Colon (tissue), 2 donors: ENCODE results near the gene AMPD3.

Source experiments
- FAIRE-seq: peaks from 2 replicates; lab custom pipeline; 2012; peaks lifted over from hg19 to GRCh38; lab: Jason Lieb, UNC
- donor health status: control.
- donor health status: control.

Gene AMPD3

GRCh38 chr11:10488934-10489691, 34.0 kb downstream of the AMPD3 start:
- FAIRE-seq: no peak

- FAIRE-seq: no peak
These were observed 35.0 kb downstream of the AMPD3 start for GRCh38 chr11:10490032-10490397.

- FAIRE-seq: no peak
These were observed 35.6 kb downstream of the AMPD3 start for GRCh38 chr11:10490398-10491241.

- FAIRE-seq: no peak
These were observed 37.0 kb downstream of the AMPD3 start for GRCh38 chr11:10492084-10492483.

GRCh38 chr11:10493041-10493663, 38.1 kb downstream of the AMPD3 start:
- FAIRE-seq: no peak

- no peak for FAIRE-seq
These were observed 39.8 kb downstream of the AMPD3 start for GRCh38 chr11:10494636-10495463.

- no peak for FAIRE-seq
These were observed 40.4 kb downstream of the AMPD3 start for GRCh38 chr11:10495464-10495786.

- no peak for FAIRE-seq
These were observed 41.4 kb downstream of the AMPD3 start for GRCh38 chr11:10496296-10496936.

GRCh38 chr11:10497371-10498021, 42.4 kb downstream of the AMPD3 start:
- FAIRE-seq: no peak

GRCh38 chr11:10498022-10498400, 42.9 kb downstream of the AMPD3 start:
- no peak for FAIRE-seq

GRCh38 chr11:10498426-10499250, 43.6 kb downstream of the AMPD3 start:
- no peak for FAIRE-seq

GRCh38 chr11:10499452-10499851, 44.4 kb downstream of the AMPD3 start:
- no peak for FAIRE-seq

- no peak for FAIRE-seq
These were observed 45.0 kb downstream of the AMPD3 start for GRCh38 chr11:10499874-10500601.

- no peak for FAIRE-seq
These were observed 46.0 kb downstream of the AMPD3 start for GRCh38 chr11:10500757-10501684.

GRCh38 chr11:10502065-10502680, 47.1 kb downstream of the AMPD3 start:
- FAIRE-seq: no peak

GRCh38 chr11:10502770-10503169, 47.7 kb downstream of the AMPD3 start:
- no peak for FAIRE-seq

- FAIRE-seq: no peak
These were observed 48.2 kb downstream of the AMPD3 start for GRCh38 chr11:10503221-10503620.
